OCI-LY1 (cell line): ENCODE data around the gene WASF1.

ENCODE experiments used
- CTCF ChIP-seq: fragments of 200-600 bp; sonication (generic), shearing (Covaris generic); IDR thresholded peaks from 2 replicates; pipeline ENCODE4 v1.5.1; 2017; ENCODE audit warnings: mild to moderate bottlenecking, antibody characterized with exemption, low read length, moderate library complexity, mixed read lengths
- EZH2 ChIP-seq: fragments of 200-600 bp; sonication (generic), shearing (Covaris generic); IDR thresholded peaks from 2 replicates; pipeline ENCODE4 v1.8.0; 2017; ENCODE audit warnings: borderline replicate concordance, mixed run types, mild to moderate bottlenecking, antibody characterized with exemption, low read length, moderate library complexity, mixed read lengths

- TF ChIP-seq CTCF = no peak
- no peak for TF ChIP-seq EZH2
Observed at GRCh38 chr6:110195639-110196038, 16.2 kb upstream of the WASF1 start.
